NOMO-1 treated with dmso at 0.1 percent for 144 hours (cell line): ENCODE data around the gene SLC29A2.
"Not testable (repeated sequence)": the region's sequence is repeated elsewhere in the genome, so short reads cannot be mapped to it uniquely, and the experiment has no call there.

Experiments used
- DNase-seq: peaks from one replicate; lab custom pipeline; 2025; ENCODE audit not compliant: unreplicated experiment; lab: John Stamatoyannopoulos, UW

The SLC29A2 gene

GRCh38 chr11:66386171-66387069, 14.9 kb upstream of the SLC29A2 start:
- peak; percentile 53 for DNase-seq

DNA sequence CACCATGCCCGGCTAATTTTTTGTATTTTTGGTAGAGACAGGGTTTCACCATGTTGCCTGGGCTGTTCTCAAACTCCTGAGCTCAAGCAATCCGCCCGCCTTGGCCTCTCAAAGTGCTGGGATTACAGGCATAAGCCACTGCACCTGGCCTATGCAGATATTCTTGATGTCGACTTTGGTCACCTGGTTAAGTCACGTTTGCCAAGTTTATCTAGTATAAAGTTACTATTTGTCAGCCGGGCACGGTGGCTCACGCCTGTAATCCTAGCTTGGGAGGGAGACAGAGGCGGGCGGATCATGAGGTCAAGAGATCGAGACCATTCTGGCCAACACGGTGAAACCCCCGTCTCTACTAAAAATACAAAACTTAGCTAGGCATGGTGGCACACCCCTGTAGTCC, 12.8 kb upstream of the SLC29A2 start:
- DNase-seq, result not testable (repeated sequence)

- not testable (repeated sequence) for DNase-seq
Measured at GRCh38 chr11:66380264-66380663, 8.7 kb upstream of the SLC29A2 start.

GRCh38 chr11:66373690-66374287, 2.2 kb upstream of the SLC29A2 start:
- DNase-seq, result not testable (repeated sequence)

DNA sequence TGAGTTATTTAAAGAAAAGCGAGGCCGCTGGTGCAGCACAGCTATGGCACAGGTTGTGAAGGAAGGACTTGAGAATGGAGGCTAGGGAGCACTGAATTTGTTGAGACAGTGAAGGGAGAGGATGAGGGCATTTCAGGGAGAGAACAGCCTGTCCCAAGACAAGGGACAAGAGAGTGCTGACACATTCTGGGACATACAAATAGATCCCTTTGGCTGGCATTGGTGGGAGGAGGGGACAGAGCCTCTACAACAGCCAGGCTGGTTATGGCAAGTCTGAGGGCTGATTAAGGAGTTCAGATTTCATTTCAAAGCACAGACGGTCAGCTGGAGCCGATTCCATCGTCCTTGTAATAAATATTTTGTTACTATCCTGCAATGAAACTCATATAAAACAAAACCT, 1.7 kb upstream of the SLC29A2 start:
- DNase-seq, result no peak

DNA sequence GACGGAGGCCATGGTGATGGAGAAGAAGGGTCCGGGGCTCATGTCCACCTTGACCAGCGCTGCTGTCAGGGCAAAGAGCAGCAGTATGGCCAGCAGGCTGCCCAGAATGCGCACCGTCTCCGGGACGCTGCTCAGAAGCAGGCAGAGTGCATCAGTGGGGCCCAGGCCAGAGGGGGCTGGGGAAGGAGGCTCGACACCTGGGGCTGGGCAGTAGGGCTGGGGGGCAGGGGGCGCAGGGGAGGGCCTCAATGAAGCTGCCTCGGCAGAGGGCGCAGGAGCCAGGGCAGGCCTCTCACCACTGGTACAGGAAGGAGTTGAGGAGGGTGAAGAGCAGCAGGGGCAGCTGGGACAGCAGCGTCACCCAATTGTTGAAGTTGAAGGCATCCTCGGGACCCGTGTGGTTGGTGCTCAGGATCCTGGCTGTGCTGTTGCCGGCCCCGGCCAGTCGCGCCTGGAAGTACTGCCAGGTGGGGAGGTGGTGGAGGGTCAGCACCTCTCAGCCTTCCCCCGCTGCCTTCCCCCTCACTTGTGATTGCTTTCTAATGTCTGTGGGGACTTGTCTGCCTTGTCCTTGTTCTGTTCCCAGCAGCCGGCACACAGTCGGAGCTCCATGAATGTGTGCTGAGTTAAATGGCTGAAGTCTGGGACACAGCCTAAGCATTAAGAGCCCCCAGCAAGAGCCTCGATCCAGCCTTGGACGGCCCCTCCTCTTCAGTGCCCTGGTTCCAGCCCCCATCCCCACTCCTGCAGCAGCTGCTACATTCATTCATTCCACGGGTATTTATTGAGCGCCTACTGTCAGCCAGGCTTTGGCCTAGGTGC, 2.3 kb downstream of the SLC29A2 start:
- no peak for DNase-seq

- no peak for DNase-seq
Measured at GRCh38 chr11:66368484-66368883, 3.1 kb downstream of the SLC29A2 start.

GRCh38 chr11:66367561-66368312, 3.8 kb downstream of the SLC29A2 start:
- DNase-seq, result no peak

DNA sequence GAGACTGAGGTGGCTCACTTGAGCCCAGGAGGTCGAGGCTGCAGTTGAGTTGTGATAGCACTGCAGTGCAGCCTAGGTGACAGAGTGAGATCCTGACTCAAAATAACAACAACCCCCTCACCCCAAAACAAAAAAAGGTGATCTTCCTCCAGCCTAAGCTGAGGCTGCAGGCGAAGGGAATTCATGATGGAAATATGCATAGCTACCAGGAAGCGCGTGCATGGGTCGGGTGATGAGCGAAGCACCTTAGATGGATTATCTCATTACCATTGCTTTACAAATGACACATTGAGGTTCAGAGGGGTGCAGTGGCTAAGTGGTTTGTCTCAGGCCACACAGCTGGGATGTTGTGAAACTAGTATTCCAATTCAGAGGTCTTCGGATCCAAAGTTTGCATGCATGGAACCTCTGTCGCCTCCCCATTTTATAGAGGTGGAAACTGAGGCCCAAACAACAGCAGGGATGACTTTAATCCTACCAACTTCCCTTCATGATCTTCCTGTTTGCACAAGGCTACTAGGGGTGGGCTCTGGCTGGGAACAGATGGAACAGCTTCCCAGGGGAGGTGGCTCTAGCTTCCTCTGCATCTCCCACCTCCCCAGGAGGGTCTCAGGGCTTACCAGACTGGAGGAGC, 4.6 kb downstream of the SLC29A2 start:
- no peak for DNase-seq

- no peak for DNase-seq
Measured at GRCh38 chr11:66365711-66366619, 5.6 kb downstream of the SLC29A2 start.

GRCh38 chr11:66365166-66365565, 6.4 kb downstream of the SLC29A2 start:
- DNase-seq, result no peak

DNA sequence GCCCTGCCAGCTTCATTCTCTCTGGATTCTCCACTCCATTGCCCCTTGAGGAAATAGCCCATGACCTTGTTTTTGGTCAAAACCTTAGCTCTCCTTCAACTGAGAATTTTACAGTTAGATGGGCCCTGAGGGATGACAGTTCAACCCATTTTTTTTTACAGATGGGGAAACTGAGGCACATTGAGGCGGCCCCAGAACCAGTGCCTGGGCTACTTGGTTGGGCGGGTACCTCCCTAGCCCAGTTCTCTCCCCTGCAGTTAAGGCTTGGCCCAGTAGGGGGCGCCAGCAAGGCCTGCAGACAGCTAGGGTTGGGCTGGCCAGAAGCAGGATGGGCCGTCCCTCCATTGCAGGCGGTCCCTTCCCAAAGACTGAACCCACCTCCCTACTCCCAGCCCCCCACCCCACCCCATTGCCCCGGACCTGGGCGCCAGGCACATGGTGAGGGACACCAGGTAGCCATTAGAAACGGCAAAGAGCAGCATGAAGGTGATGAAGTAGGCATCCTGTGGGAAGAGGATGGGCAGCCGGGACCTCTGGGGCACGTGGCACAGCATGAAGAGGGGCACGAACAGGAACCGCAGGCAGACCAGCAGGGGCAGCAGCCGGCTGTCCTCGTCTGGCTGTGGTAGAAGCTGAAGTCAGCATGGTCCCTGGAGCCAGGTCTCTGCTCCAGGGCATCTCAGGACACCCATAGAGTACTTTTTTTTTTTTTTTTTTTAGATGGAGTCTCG, 7.6 kb downstream of the SLC29A2 start:
- DNase-seq, result no peak

DNA sequence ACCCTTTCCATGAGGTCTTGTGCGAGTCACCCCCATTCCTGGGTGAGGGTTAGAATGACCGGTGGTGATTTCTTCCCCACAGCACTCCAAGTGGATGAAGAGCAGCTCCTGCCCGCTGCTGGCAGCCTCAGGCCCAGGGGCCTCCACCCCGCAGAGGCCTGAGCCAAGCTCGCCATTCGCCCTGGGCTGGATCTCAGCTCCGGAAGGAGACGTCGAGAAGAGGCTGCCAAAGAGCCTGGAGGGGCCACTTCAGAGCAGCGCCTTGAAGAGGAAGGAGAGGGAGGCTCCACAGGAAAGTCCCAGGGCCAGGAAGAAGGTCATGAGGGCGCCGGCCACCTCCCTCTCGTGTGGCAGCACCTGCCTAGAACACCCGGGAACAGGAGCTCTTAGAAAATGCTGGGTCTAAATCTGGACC, 8.4 kb downstream of the SLC29A2 start:
- DNase-seq, result no peak

DNA sequence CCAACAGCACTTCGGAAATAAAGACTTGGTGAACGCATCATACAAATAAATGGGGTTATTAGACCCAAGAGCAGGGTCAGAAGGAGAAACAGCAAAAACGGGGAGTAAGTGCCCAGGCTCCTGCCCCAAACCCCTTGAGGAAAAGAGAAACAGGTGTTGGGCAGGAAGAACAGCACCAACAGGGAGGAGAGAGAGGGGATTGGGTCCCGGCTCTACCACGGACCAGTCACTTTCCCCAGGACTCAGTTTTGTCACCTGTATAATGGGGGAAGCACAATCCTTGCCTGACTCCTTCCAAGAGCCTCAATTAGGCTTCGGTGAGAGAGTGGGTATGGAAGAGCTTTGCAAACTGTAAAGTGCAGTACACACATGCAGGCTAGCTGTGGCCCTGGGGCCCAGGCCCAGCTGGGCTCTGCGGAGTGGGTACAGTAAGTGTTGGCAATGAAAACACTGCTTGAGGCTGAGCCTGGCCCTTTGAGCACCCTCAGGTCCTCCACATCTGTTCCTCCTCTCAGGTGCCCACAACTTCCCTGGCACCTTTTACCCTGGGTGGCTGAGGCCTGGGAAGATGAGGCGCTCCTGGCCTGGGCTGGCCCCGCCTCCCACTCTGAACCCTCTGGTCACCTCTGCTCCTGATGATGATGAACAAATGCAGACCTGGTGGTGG, 8.9 kb downstream of the SLC29A2 start:
- no peak for DNase-seq

GRCh38 chr11:66361502-66361941, 10.0 kb downstream of the SLC29A2 start:
- DNase-seq, result no peak

- DNase-seq, result no peak
Measured at GRCh38 chr11:66360406-66361073, 11.0 kb downstream of the SLC29A2 start.

- DNase-seq, result no peak
Measured at GRCh38 chr11:66359662-66360087, 11.9 kb downstream of the SLC29A2 start.
